ENCODE results near the gene DOLPP1. TPM values are rescaled to one million over a fixed set of nuclear protein-coding genes. Genes with fewer than 3 reads are reported as not detected.
A peak's percentile ranks its signal among the peaks of the same experiment; 100 is the strongest.
"Not testable (repeated sequence)": the region's sequence is repeated elsewhere in the genome, so short reads cannot be mapped to it uniquely, and the experiment has no call there.

DOLPP1 gene, protein sequence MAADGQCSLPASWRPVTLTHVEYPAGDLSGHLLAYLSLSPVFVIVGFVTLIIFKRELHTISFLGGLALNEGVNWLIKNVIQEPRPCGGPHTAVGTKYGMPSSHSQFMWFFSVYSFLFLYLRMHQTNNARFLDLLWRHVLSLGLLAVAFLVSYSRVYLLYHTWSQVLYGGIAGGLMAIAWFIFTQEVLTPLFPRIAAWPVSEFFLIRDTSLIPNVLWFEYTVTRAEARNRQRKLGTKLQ
- total RNA-seq (2014; rRNA removed; shearing (Covaris generic); ENCODE audit: low replicate concordance): 10.7 and 12.2 TPM in 2 replicates

- in situ Hi-C loops (cut with HindIII; ENCODE audit: low pct_unique_long_range_greater_than_20kb, low sequenced_read_pairs): no loop called here
- DNase-seq (ENCODE audit: low read depth): peak; percentile 99
Observed at GRCh38 chr9:129080601-129081387, at the start of gene DOLPP1. Gene DOLPP1, plus strand, starts transcription at chr9:129081111. Its CDS starts 21 bp downstream, at chr9:129081132.

- no peak for DNase-seq (ENCODE audit: low read depth)
- in situ Hi-C loops (cut with HindIII; ENCODE audit: low pct_unique_long_range_greater_than_20kb, low sequenced_read_pairs): no loop called here
Observed at GRCh38 chr9:129031514-129031913, 49.4 kb upstream of the DOLPP1 start.

- DNase-seq (ENCODE audit: low read depth): no peak
- in situ Hi-C loops (cut with HindIII; ENCODE audit: low pct_unique_long_range_greater_than_20kb, low sequenced_read_pairs): no loop called here
Observed at GRCh38 chr9:129032541-129033159, 48.3 kb upstream of the DOLPP1 start.

DNA sequence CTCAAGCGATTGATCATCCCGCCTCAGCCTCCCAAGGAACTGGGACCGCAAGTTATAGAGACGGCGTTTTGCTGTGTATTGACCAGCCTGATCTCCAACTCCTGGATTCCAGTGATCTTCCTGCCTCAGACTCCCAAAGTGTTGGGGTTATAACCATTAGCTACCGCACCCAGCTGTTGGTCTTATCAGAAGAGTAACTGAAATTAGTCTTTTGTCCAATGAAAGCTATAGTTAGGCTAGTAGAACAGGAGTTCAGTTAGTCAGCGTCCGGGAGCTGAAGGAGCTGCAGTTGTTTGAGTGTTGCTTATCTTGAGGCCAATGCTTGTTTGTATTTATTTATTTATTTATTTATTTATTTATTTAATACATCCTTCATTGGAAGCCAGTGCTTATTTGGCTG is 47.7 kb upstream of the DOLPP1 start:
- DNase-seq (ENCODE audit: low read depth): no peak
- in situ Hi-C loops (cut with HindIII; ENCODE audit: low pct_unique_long_range_greater_than_20kb, low sequenced_read_pairs): no loop called here

DNA sequence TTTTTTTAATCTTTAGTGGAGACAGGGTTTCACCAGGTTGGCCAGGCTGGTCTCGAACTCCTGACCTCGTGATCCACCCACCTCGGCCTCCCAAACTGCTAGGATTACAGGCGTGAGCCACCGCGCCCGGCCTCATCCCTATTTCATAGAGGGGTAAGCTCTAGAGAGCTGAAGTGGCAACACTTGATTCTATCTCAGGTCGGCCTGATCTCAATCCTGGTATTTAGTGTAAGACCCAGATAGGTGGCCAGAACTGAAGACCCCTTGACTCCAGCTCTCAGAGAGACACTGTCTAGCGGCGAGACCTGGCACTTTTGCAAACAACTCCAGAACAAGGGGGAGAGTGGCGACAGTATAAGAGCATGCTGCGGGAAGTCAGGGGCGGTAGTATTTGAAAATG is 45.1 kb upstream of the DOLPP1 start:
- in situ Hi-C loops (cut with HindIII; ENCODE audit: low pct_unique_long_range_greater_than_20kb, low sequenced_read_pairs); DNase-seq (ENCODE audit: low read depth): not testable (repeated sequence)

GRCh38 chr9:129036241-129036922 is 44.5 kb upstream of the DOLPP1 start, which contains the start of gene MIGA2:
Gene MIGA2, plus strand, starts transcription at chr9:129036626. Its CDS starts 3,969 bp downstream, at chr9:129040595.
- DNase-seq (ENCODE audit: low read depth): peak; percentile 99
- in situ Hi-C loops (cut with HindIII; ENCODE audit: low pct_unique_long_range_greater_than_20kb, low sequenced_read_pairs): no loop called here

DNA sequence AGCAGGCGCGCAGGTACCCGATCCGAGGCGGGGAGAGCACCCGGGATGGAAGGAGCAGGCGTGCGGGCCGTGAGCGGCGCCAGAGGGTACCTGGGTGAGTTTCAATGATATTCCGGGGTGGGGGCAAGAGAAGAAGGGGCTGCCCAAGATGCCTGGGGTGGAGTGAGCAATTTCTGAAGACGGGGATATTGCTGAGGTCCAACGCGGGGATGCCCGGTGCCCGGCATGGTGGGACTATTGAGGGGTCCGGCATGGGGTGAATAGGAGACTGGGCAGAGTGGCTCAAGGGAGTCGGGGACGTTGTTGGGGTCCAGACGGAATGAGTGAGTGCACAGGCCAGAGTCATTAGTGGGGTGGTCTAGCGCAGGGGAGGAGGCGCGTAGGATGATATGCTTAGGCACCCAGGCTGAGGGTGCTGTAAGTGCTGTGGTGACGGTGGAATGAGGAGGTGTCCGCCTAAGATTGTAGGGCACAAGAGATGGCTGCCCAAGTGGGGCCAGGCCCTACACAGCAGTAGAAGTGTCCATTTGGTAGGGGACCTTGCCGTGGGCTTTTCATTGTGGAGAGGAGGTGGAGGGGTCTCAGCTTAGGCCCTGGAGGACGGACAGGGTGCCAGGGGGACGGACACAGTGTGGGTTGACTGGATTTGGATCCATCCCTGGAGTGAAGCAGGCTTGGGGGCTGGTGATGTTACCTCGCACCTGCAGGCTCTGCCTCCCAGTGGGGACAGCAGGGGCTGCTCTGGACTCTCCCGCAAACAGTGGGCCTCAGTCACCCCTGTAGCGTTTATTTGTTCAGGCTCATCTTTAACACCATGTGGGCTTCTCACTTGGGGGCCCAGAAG is 43.8 kb upstream of the DOLPP1 start:
- DNase-seq (ENCODE audit: low read depth): no peak
- in situ Hi-C loops (cut with HindIII; ENCODE audit: low pct_unique_long_range_greater_than_20kb, low sequenced_read_pairs): no loop called here

DNA sequence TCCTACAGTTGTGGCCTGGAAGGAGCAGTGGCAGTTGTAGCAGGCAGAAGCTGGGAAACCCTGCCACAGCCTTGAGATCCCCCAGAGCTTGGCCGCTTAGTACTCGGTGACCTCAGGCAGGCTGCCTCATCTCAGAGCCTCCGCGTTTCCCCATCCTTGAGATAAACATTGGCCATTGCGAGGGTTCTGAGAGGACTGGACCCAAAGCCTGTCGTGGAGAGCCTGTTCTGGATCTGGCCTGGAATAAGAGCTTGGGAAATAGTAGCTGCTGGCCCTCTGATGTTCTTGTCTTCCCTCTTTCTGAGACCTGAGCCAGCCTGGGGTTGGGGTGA is 43.2 kb upstream of the DOLPP1 start:
- in situ Hi-C loops (cut with HindIII; ENCODE audit: low pct_unique_long_range_greater_than_20kb, low sequenced_read_pairs): no loop called here
- no peak for DNase-seq (ENCODE audit: low read depth)

DNA sequence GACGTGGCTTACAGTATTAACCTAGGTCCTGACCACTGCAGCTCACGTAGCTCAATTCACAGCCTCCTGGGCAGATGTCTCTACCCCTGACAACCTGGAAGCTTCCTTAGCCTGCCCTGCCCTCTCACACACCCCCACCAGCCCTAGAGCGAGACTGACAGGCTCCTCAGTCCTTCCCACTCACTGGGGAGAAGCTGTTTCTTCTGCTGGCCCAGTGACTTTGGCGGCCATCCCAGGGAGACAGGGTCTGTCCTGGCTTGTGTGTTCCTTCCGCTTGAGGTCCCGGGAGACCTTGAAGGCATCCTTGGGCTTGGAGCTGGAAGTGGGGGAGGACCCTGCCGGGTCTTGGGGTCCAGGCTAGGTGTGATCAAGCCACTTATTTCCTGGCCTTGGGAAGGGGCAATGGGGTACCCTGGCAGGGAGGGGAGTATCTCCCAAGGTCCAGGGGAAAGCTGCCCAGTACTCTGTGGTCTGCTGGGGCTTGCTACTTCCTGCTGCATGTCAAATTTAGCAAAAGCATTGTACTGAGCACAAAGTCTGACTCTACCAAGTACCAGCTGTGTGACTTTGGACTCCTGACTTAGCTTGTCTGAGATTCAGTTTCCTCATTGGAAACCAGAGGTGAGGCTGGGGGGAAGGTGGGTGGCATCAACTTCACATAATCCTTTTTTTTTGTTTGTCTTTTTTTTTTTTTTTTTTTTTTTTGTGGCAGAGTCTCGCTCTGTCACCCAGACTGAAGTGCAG is 42.6 kb upstream of the DOLPP1 start:
- in situ Hi-C loops (cut with HindIII; ENCODE audit: low pct_unique_long_range_greater_than_20kb, low sequenced_read_pairs): no loop called here
- DNase-seq (ENCODE audit: low read depth): no peak

GRCh38 chr9:129040113-129040643 is 40.7 kb upstream of the DOLPP1 start:
- no peak for DNase-seq (ENCODE audit: low read depth)
- in situ Hi-C loops (cut with HindIII; ENCODE audit: low pct_unique_long_range_greater_than_20kb, low sequenced_read_pairs): no loop called here

DNA sequence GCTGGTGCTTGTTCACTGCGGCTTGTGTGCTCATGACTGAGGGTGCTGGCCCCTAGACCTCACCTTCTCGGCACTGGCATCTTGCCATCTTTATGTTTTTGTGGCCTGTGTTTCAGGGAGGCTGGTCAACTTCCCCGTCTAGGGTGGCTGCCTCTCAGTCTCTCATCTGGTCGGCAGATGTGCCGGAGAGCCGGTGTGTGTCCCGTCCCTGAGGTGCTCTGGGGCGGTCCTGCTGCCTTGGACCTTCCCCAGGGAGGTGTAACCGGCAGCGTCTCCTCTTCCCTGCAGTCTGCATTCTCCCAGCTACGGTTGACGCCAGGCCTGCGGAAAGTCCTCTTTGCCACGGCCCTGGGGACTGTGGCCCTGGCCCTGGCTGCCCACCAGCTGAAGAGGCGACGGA is 38.9 kb upstream of the DOLPP1 start:
- in situ Hi-C loops (cut with HindIII; ENCODE audit: low pct_unique_long_range_greater_than_20kb, low sequenced_read_pairs): no loop called here
- DNase-seq (ENCODE audit: low read depth): no peak

DNA sequence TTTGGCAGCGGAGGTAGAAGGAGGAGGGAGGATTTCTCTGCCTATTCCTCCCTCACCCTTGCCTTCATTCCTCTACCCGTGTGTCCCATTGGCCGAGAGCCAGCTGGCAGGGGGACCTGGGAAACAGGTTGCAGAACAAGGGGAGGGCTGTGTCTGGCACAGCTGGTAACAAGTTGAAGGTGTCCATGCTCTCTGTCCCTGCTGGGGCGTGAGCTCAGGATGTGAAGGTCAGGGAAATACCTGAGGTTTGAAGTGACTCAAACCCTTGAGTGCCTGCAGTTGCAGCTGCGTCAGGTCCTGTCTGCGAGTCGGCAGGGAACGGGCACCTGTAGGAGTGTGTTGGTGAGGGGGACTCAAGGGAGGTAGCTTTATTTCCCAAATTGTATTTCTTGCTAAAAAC is 28.3 kb upstream of the DOLPP1 start:
- in situ Hi-C loops (cut with HindIII; ENCODE audit: low pct_unique_long_range_greater_than_20kb, low sequenced_read_pairs): no loop called here
- no peak for DNase-seq (ENCODE audit: low read depth)

DNA sequence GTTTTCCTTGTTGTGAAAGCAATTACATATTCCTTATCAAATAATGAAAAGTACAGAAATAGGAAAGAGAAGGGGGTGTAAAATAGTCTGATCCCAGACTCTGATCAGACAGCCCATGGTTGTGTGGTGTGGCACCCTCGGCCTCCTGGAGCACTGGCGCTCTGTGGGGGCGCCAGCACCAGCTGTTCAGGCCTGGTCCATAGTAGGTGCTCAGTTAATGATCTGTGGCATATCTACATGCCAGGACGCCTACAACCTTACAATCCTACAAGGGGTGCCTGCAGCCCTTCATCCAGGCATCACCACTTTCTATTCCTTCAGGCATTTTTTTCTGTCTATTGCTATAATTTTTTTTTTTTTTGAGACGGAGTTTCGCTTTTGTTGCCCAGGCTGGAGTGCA is 27.9 kb upstream of the DOLPP1 start:
- no peak for DNase-seq (ENCODE audit: low read depth)
- in situ Hi-C loops (cut with HindIII; ENCODE audit: low pct_unique_long_range_greater_than_20kb, low sequenced_read_pairs): no loop called here

DNA sequence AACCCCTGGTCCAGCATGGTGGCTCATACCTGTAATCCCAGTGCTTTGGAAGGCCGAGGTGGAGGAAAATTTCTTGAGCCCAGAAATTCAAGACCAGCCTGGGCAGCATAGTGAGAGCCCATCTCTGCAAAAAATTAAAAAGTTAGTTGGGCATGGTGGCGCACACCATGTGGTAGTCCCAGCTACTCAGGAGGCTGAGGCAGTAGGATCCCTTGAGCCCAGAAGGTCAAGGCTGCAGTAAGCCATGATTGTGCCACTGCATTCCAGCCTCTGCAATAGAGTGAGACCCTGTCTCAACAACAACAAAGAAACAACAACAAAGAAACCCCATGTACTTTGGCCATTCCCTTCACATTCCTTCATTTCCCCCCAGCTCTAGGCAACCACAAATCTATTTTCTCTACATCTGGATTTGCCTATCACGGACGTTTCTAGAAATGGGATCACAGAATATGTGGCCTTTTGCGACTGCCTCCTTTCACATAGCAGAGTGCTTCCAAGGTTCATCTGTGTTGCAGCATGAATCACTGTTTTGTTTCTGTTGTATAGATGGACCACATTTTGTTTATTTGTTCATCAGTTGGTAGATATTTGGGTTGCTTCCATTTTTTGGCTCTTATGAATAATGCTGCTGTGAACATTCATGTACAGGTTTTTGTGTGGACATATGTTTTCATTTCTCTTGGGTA is 26.6 kb upstream of the DOLPP1 start:
- in situ Hi-C loops (cut with HindIII; ENCODE audit: low pct_unique_long_range_greater_than_20kb, low sequenced_read_pairs): no loop called here
- no peak for DNase-seq (ENCODE audit: low read depth)

DNA sequence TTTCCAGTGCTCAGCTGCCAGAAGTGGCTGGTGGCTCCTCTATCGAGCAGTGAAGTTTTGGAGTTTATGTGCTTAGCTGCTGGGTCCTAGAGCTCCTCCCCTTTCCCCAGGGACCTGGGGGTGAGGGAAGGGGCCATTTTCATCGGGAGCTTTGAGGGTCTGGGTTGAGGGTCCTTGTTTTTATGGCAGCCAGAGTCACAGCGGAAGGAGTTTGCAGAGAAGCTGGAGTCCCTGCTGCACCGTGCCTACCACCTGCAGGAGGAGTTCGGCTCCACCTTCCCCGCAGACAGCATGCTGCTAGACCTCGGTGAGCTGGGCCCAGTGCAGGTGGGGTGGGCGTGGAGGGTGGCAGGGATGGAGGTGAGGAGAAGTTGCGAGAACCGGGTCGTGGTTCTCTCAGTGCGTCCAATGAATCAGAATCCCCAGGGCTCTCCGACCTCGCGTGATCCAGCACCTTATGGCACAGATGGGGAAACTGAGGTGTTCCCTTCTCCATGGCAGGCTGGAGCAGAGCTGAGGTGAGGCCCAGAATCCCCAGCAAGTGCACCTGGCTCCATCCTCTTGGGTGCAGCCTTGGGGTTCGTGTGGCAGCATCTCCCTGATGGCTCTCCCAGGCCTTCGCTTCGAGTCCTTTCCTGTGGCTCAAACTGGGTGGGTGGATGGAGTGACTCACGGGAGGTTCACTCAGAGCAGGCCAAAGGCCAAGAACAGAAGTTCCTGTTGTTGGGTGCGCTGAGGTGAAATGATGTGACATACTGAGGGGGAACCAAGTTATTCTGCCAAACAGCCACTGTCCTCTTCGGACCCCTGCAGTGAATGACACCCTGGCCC is 21.7 kb upstream of the DOLPP1 start:
- in situ Hi-C loops (cut with HindIII; ENCODE audit: low pct_unique_long_range_greater_than_20kb, low sequenced_read_pairs): no loop called here
- DNase-seq (ENCODE audit: low read depth): no peak

All from Caki2 (cell line).